ENCODE results near the gene SAMD4B. TPM values are rescaled to one million over a fixed set of nuclear protein-coding genes. Genes with fewer than 3 reads are reported as not detected.
"Not testable (repeated sequence)": the region's sequence is repeated elsewhere in the genome, so short reads cannot be mapped to it uniquely, and the experiment has no call there.

SAMD4B gene
- total and polyA plus RNA-seq, 2 experiments from 2014 or later = 54.8 to 61.0 TPM

- H3K27me3 ChIP-seq = no peaks in the 10 kb centered on the region
- H3K36me3 ChIP-seq (replicated peaks; ENCODE audit: insufficient read depth, low read depth) = no peaks in the 10 kb centered on the region
- no peak overlapping the region for H3K4me3 ChIP-seq
- H3K9me2 ChIP-seq (replicated peaks; ENCODE audit: insufficient read depth) = no peaks in the 10 kb centered on the region
- 77% methylated on average over 2 of the region's 2 CpGs for WGBS (ENCODE audit: low lambda C conversion rate, missing lambda C conversion rate)
- no peaks in the 10 kb centered on the region for H3K9me3 ChIP-seq (ENCODE audit: low read depth)
- H3K27ac ChIP-seq = peak overlapping the region; percentile 73
- TF ChIP-seq EZH2phosphoT487 (IDR thresholded peaks at IDR 0.05; ENCODE audit: low read depth, severe bottlenecking, unreplicated experiment) (no peak), EZH2 (IDR thresholded peaks at IDR 0.05; ENCODE audit: borderline replicate concordance) (no peak)
- TF ChIP-seq, protein P1, sequence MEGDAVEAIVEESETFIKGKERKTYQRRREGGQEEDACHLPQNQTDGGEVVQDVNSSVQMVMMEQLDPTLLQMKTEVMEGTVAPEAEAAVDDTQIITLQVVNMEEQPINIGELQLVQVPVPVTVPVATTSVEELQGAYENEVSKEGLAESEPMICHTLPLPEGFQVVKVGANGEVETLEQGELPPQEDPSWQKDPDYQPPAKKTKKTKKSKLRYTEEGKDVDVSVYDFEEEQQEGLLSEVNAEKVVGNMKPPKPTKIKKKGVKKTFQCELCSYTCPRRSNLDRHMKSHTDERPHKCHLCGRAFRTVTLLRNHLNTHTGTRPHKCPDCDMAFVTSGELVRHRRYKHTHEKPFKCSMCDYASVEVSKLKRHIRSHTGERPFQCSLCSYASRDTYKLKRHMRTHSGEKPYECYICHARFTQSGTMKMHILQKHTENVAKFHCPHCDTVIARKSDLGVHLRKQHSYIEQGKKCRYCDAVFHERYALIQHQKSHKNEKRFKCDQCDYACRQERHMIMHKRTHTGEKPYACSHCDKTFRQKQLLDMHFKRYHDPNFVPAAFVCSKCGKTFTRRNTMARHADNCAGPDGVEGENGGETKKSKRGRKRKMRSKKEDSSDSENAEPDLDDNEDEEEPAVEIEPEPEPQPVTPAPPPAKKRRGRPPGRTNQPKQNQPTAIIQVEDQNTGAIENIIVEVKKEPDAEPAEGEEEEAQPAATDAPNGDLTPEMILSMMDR (IDR thresholded peaks at IDR 0.05; ENCODE audit: poor library complexity) = no peak
- H2AFZ ChIP-seq = no peak overlapping the region
- no peak for DNase-seq (ENCODE audit: low spot score)
- no peaks in the 10 kb centered on the region for H4K20me1 ChIP-seq (ENCODE audit: insufficient read depth, poor library complexity, severe bottlenecking)
- H3K4me1 ChIP-seq (ENCODE audit: insufficient read depth) = no peaks in the 10 kb centered on the region
- no peaks in the 10 kb centered on the region for H3K79me2 ChIP-seq
- H3K4me2 ChIP-seq = no peak overlapping the region
Measured at GRCh38 chr19:39372941-39373340, 30.7 kb downstream of the SAMD4B start.

- H3K4me1 ChIP-seq (ENCODE audit: insufficient read depth) = no peaks in the 10 kb centered on the region
- DNase-seq (ENCODE audit: low spot score) = no peak
- no peaks in the 10 kb centered on the region for H3K27me3 ChIP-seq
- no peaks in the 10 kb centered on the region for H3K9me3 ChIP-seq (ENCODE audit: low read depth)
- no peak overlapping the region for H3K4me3 ChIP-seq
- H2AFZ ChIP-seq = no peak overlapping the region
- no peaks in the 10 kb centered on the region for H3K9me2 ChIP-seq (replicated peaks; ENCODE audit: insufficient read depth)
- H4K20me1 ChIP-seq (ENCODE audit: insufficient read depth, poor library complexity, severe bottlenecking) = no peaks in the 10 kb centered on the region
- H3K27ac ChIP-seq = no peak overlapping the region
- no peaks in the 10 kb centered on the region for H3K36me3 ChIP-seq (replicated peaks; ENCODE audit: insufficient read depth, low read depth)
- TF ChIP-seq EZH2phosphoT487 (IDR thresholded peaks at IDR 0.05; ENCODE audit: low read depth, severe bottlenecking, unreplicated experiment) = no peak
- no peaks in the 10 kb centered on the region for H3K79me2 ChIP-seq
- H3K4me2 ChIP-seq = no peak overlapping the region
Measured at GRCh38 chr19:39375929-39376328, 33.7 kb downstream of the SAMD4B start.

- no peak overlapping the region for H3K4me2 ChIP-seq
- 97% methylated on average over 18 of the region's 18 CpGs for WGBS (ENCODE audit: low lambda C conversion rate, missing lambda C conversion rate)
- H2AFZ ChIP-seq = no peak overlapping the region
- no peaks in the 10 kb centered on the region for H3K9me2 ChIP-seq (replicated peaks; ENCODE audit: insufficient read depth)
- H3K9me3 ChIP-seq (ENCODE audit: low read depth) = no peaks in the 10 kb centered on the region
- H3K4me1 ChIP-seq (ENCODE audit: insufficient read depth) = no peaks in the 10 kb centered on the region
- H3K27me3 ChIP-seq = no peaks in the 10 kb centered on the region
- H3K4me3 ChIP-seq = no peak overlapping the region
- no peaks in the 10 kb centered on the region for H4K20me1 ChIP-seq (ENCODE audit: insufficient read depth, poor library complexity, severe bottlenecking)
- no peak for DNase-seq (ENCODE audit: low spot score)
- no peaks in the 10 kb centered on the region for H3K79me2 ChIP-seq
- no peaks in the 10 kb centered on the region for H3K36me3 ChIP-seq (replicated peaks; ENCODE audit: insufficient read depth, low read depth)
- no peak for TF ChIP-seq EZH2phosphoT487 (IDR thresholded peaks at IDR 0.05; ENCODE audit: low read depth, severe bottlenecking, unreplicated experiment)
- TF ChIP-seq EZH2 (IDR thresholded peaks at IDR 0.05; ENCODE audit: borderline replicate concordance) = no peak
- TF ChIP-seq, protein P1 (IDR thresholded peaks at IDR 0.05; ENCODE audit: poor library complexity) = no peak
- no peak overlapping the region for H3K27ac ChIP-seq
Measured at GRCh38 chr19:39377373-39378362, 35.4 kb downstream of the SAMD4B start.

DNA sequence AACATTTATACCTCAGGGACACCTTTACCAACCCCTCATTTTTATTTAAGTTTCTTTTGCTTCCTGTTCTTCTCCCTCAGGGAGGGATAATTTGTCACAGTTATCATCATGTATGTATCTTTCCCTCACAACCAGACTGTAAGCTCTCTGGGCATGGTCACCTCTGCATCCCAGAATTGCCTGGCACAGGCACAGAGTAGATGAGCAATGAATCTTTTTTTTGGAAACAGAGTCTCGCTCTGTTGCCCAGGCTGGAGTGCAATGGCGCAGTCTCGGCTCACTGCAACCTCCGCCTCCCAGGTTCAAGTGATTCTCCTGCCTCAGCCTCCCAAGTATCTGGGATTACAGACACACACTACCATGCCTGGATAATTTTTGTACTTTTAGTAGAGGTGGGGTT lies 37.1 kb downstream of the SAMD4B start:
- not testable (repeated sequence) for H3K4me2 ChIP-seq; H3K27me3 ChIP-seq; H3K4me1 ChIP-seq (ENCODE audit: insufficient read depth); H3K4me3 ChIP-seq; H3K9me2 ChIP-seq (replicated peaks; ENCODE audit: insufficient read depth); H3K9me3 ChIP-seq (ENCODE audit: low read depth); DNase-seq (ENCODE audit: low spot score); H3K36me3 ChIP-seq (replicated peaks; ENCODE audit: insufficient read depth, low read depth); H3K79me2 ChIP-seq; H4K20me1 ChIP-seq (ENCODE audit: insufficient read depth, poor library complexity, severe bottlenecking); H2AFZ ChIP-seq; H3K27ac ChIP-seq
- WGBS (ENCODE audit: low lambda C conversion rate, missing lambda C conversion rate) = 100% methylated on average over 4 of the region's 4 CpGs

Data from hepatocyte (in vitro differentiated cells).